GM12892 (cell line): ENCODE data around the gene RPL37.
"Not testable (repeated sequence)": the region's sequence is repeated elsewhere in the genome, so short reads cannot be mapped to it uniquely, and the experiment has no call there.

ENCODE experiments used
- DNase-seq: peaks from one replicate; pipeline ENCODE4 v3.0.0; 2011; ENCODE audit not compliant: insufficient read length
- FAIRE-seq: peaks from 2 replicates; lab custom pipeline; 2011; peaks lifted over from hg19 to GRCh38; lab: Jason Lieb, UNC
- POLR2A ChIP-seq: IDR thresholded peaks from 2 replicates; pipeline ENCODE4 v1.6.1; 2011; ENCODE audit warnings: low read depth, low read length, control low read depth
- POLR2AphosphoS5 ChIP-seq: IDR thresholded peaks from 2 replicates; pipeline ENCODE4 v1.6.1; 2011; ENCODE audit warnings: low read depth, low read length, control low read depth
- TAF1 ChIP-seq: IDR thresholded peaks from 2 replicates; pipeline ENCODE4 v1.6.1; 2011; ENCODE audit warnings: low read depth, mild to moderate bottlenecking, control low read depth, low read length, borderline replicate concordance

Gene RPL37

GRCh38 chr5:40831346-40832210 lies 3.4 kb downstream of the RPL37 start:
- 0 out of 2 replicates have a peak, but pooled peaks have one; percentile 2 for TF ChIP-seq POLR2AphosphoS5
- no peak for TF ChIP-seq TAF1
- DNase-seq (no peak), FAIRE-seq (no peak)

GRCh38 chr5:40829748-40830533 lies 5.1 kb downstream of the RPL37 start:
- DNase-seq: no peak
- FAIRE-seq: no peak
- TF ChIP-seq POLR2AphosphoS5 (no peak), TAF1 (no peak), POLR2A (no peak)

GRCh38 chr5:40828690-40829661 lies 6.0 kb downstream of the RPL37 start:
- DNase-seq (no peak), FAIRE-seq (no peak)
- TF ChIP-seq POLR2AphosphoS5 (peak; percentile 89; the same call in 1 of the 2 replicates), TAF1 (no peak), POLR2A (peak; percentile 72)

GRCh38 chr5:40828021-40828631 lies 6.9 kb downstream of the RPL37 start:
- FAIRE-seq: no peak

GRCh38 chr5:40827188-40827977 lies 7.6 kb downstream of the RPL37 start:
- TF ChIP-seq POLR2AphosphoS5: no peak; the same call in 1 of the 2 replicates
- TF ChIP-seq POLR2A: peak; percentile 69
- FAIRE-seq: no peak
- DNase-seq: no peak

More at GRCh38 chr5:40828021-40828631, 6.9 kb downstream of the RPL37 start:
- TF ChIP-seq POLR2A (no peak; the same call in 1 of the 2 replicates), POLR2AphosphoS5 (no peak; the same call in 1 of the 2 replicates), TAF1 (no peak)
- no peak for DNase-seq

- no peak for DNase-seq
- TF ChIP-seq POLR2A (no peak; the same call in 1 of the 2 replicates), POLR2AphosphoS5 (peak; percentile 68)
- FAIRE-seq: no peak
These were observed 8.4 kb downstream of the RPL37 start for GRCh38 chr5:40826489-40827187.

GRCh38 chr5:40825461-40826043 lies 9.5 kb downstream of the RPL37 start:
- not testable (repeated sequence) for DNase-seq, FAIRE-seq
- peak; percentile 64; the same call in 1 of the 2 replicates for TF ChIP-seq POLR2AphosphoS5
- peak; percentile 57 for TF ChIP-seq POLR2A

- DNase-seq (no peak), FAIRE-seq (no peak)
- TF ChIP-seq POLR2AphosphoS5 (no peak), POLR2A (no peak), TAF1 (no peak)
These were observed 11.6 kb downstream of the RPL37 start for GRCh38 chr5:40823459-40823858.

- no peak for FAIRE-seq
- TF ChIP-seq POLR2AphosphoS5 (no peak), TAF1 (no peak), POLR2A (no peak)
- DNase-seq: no peak
These were observed 21.2 kb downstream of the RPL37 start for GRCh38 chr5:40813698-40814281.
